Fibroblast of the aortic adventitia (primary cell): Measurements from ENCODE around the gene ITIH1. TPM values are rescaled to one million over a fixed set of nuclear protein-coding genes. Genes with fewer than 3 reads are reported as not detected.
A peak's percentile ranks its signal among the peaks of the same experiment; 100 is the strongest.

Experiments used
- DNase-seq: peaks from one replicate; pipeline ENCODE4 v3.0.0-alpha.2; 2010; ENCODE audit warnings: low read depth
- H3K4me3 ChIP-seq: 2 replicates; pipeline ENCODE4 v1.5.1; 2011; ENCODE audit warnings: low read depth, mild to moderate bottlenecking, control low read depth, low read length, moderate library complexity
- total RNA-seq: library from RNA; depleted of rRNA; stranded (reverse); fragments of >200 nt; gene quantifications from 2 replicates; pipeline ENCODE4 v1.2.3, GENCODE V29; 2012; ENCODE audit warnings: low replicate concordance
- TF ChIP-seq, protein P1 (sequence below): IDR thresholded peaks from 2 replicates; pipeline ENCODE4 v1.5.1; 2011; ENCODE audit warnings: mild to moderate bottlenecking, low read length, control low read depth, inconsistent platforms; ENCODE audit not compliant: insufficient read depth

ITIH1 gene
- total RNA-seq, 1 donor = not detected

DNA sequence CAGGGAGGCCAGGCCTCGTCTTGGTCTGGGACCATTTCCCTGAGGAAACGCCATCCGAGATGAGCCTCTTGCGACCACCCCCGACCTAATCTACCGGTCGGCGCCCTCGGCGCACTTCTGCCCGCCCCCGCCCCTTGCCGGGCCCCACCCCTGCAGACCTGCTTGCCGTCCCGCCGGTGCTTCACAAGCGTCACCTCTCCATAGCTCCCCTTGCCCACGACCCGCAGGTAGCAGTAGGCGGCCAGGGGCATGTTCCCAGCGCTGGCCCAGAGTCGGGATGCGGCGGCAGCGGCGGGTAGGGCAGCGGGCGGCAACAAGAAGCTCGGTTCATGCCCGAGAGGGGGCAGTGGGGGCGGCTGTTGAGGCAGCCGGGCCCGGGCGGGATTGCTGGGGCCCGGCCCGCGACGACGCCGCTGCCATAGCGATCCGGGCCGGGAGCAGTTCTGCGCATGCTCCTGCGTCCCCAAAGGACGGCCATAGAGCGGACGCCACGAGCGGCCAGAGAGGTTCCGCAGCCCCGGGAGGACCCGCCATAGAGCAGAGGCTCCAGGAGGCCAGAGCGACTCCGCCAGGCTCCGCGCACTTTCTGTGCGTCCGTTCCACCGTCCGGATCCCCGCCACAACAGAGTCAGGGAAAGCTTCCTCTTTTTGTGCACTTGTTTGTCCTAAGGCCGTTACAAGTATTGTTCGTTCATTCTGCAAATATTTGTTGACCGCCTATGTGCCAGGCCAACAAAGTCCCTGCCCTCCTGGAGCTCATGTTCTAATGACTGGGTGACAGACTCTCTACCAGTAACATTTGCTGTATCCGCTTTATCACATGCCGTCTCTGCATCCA is 6.7 kb upstream of the ITIH1 start, which contains the start of gene NEK4:
NEK4 (minus strand) TSS at position 445 of the 838 bp plus-strand sequence; CDS start at position 251, 194 bp downstream.
- peak; percentile 89 for DNase-seq
- H3K4me3 ChIP-seq = peak within 1 kb of the TSS; percentile 92
- TF ChIP-seq, protein P1, sequence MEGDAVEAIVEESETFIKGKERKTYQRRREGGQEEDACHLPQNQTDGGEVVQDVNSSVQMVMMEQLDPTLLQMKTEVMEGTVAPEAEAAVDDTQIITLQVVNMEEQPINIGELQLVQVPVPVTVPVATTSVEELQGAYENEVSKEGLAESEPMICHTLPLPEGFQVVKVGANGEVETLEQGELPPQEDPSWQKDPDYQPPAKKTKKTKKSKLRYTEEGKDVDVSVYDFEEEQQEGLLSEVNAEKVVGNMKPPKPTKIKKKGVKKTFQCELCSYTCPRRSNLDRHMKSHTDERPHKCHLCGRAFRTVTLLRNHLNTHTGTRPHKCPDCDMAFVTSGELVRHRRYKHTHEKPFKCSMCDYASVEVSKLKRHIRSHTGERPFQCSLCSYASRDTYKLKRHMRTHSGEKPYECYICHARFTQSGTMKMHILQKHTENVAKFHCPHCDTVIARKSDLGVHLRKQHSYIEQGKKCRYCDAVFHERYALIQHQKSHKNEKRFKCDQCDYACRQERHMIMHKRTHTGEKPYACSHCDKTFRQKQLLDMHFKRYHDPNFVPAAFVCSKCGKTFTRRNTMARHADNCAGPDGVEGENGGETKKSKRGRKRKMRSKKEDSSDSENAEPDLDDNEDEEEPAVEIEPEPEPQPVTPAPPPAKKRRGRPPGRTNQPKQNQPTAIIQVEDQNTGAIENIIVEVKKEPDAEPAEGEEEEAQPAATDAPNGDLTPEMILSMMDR = no peak

DNA sequence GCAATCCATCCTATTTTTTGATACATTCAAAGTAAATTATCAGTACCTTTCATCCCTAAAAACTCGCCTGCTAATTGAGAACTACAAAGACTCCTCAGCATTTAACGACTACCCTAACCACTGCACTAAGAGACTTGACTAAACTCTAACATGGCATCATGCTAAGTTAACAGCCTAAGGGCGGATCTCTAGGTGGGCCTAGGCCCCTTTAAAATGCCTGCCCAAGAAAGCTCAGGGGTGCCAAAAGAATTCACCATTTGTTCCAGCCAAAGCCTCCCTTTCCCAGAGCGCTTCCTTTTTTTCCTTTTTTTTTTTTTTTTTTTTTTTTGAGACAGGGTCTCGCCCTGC is 6.1 kb upstream of the ITIH1 start:
- peak overlapping the region; percentile 92 for H3K4me3 ChIP-seq
- TF ChIP-seq, protein P1 = no peak

DNA sequence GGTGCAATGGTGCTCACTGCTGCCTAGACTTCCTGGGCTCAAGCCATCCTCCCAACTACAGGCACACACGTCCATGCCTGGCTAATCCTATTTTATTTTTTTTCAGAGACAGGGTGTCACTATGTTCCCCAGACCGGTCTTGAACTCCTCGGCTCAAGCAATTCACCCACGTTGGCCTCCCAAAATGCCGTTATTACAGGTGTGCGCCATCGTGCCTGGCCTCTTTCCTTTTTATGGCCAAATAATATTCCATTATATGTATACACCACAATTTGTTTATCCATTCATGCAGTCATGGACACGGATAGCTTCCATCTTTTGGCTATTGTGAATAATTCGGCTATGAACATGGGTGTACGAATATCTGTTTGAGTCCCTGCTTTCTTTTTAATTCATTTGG is 5.7 kb upstream of the ITIH1 start:
- DNase-seq = no peak
- H3K4me3 ChIP-seq = no peak overlapping the region
- TF ChIP-seq, protein P1 = no peak

More for the DNA sequence above, 6.1 kb upstream of the ITIH1 start:
- no peak for DNase-seq

DNA sequence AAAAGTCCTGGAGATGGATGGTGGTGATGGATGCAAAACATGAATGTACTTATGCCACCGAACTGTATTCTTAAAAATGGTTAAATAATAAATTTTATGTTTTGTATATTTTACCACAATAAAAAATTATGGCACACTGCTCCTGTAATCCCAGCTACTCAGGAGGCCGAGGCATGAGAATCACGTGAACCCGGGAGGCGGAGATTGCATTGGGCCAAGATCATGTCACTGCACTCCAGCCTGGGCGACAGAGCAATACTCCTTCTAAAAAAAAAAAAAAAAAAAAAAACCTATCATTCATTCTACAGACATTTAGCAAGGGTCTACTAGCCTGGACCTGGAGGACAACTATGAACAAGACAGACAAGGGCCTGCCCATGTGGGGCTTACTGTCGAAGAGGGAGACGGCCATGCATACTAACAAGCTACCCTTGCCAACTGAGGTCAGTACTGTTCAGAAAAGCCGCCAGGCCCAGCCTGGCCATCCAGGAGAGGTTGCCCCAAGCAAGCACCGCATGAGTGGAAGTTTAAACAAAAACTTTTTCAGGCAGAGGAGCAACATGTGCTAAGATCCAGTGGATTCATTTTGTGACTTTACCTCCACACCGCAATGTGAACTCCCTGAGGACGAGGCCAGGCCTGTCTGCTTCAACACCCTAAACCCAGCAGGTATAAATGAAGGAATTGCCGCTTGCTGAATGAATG is 3.9 kb upstream of the ITIH1 start:
- H3K4me3 ChIP-seq = no peak overlapping the region
- DNase-seq = no peak
- TF ChIP-seq, protein P1 = no peak

DNA sequence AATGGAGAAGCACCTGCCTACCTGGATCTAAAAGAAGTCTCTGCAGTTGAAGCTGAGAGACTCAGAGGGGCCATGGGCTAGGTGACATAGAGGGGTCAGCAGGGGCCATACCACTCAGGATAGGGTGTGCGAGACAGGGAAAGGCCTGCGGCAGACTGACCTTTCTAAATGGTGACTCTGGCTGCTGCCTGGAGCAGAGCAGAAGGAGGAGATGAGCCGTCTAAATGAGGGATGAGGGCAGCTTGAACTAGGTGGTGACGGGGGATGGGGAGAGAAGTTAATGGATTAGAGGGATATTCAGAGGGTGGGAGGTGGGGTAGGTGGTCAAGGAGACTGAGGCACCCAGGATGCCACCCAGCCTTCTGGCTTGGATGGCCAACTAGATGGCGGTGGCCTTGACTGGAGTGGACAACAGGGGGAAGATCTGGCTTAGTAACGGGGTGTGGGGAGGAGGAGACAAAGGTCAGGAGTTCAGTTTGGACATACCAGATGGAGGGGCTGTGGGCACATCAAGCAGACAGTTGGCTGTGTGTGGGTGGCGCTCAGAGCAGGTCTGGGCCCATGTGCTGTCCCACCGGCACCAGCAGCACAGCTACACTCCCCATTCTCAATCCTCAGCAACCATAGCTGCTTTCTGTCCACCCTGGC is 3.2 kb upstream of the ITIH1 start:
- no peak for DNase-seq
- TF ChIP-seq, protein P1 = no peak
- no peak overlapping the region for H3K4me3 ChIP-seq

DNA sequence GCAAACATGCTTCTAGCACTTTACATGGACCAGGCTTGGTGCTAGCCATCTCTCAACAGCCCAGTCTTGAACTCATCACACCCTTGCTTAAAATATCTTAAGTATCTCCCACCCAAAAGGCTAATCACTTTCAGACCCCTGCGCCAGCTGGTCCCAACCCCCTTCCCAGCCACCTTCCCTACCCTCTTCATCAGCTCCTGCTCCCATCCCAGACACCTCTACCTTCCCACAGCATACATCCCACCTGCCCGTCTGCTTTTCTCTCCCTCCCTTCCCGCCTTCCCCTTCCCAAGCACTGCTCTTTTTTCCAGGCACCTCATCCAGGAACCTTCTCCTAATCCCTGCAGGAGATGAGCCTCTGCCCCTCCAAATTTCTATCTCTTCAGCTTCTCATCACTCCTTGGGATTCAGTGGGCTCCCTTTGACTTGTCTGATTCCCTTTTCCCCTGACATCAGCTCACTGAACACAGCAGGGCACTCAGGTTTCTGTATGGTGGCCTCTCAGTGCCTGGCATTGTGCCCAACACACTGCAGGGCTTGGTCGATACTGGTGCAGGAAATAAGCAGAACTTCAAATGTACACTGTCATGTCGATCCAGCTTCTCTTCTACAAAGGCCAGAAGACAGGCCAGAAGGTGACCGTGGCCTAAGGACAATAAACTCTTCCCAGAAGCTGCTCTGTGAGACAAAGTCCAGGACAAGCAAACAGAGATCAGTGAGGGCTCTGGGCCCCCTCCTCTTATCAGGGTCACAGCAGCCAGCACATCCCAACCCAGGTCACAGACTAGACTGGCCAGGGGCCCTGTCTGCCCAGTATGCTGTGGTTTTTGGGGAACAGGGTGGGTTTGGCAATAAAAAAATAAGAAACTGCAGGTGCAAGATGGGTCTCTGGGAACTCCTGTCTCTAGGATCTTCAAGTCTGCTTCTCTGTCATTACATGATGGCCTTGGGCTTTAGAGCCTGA is 2.2 kb upstream of the ITIH1 start:
- no peak for DNase-seq
- TF ChIP-seq, protein P1 = no peak
- H3K4me3 ChIP-seq = no peak overlapping the region
